ENCODE results near the gene TCAIM. TPM values are rescaled to one million over a fixed set of nuclear protein-coding genes. Genes with fewer than 3 reads are reported as not detected.

The TCAIM gene
- total and polyA plus RNA-seq, 2 of the 4 experiments (the other 2 are of a cell fraction) = 11.0 to 21.5 TPM

- H3K18ac ChIP-seq (ENCODE audit: low read depth, low read length) = no peak overlapping the region
- no peaks in the 10 kb centered on the region for H3K9me3 ChIP-seq (ENCODE audit: control insufficient read depth, insufficient read depth, low read length)
- BruUV-seq (replicated peaks) = no TSS peak
- H2AK9ac ChIP-seq (replicated peaks; ENCODE audit: low read depth, low read length, poor library complexity) = no peak overlapping the region
- no peak overlapping the region for H2BK15ac ChIP-seq (ENCODE audit: low read depth, low read length)
- H4K8ac ChIP-seq (ENCODE audit: low read depth in 2 of 2, low read length in 2 of 2) = no peak overlapping the region
- H4K5ac ChIP-seq (ENCODE audit: low read depth, low read length) = no peak overlapping the region
- intact Hi-C loops (cut with micrococcal nuclease) (no loop called here), in situ Hi-C loops (cut with MboI; ENCODE audit: low sequenced_read_pairs) (no loop called here), dilution Hi-C loops (cut with HindIII; ENCODE audit: low sequenced_read_pairs, unreplicated experiment) (no loop called here)
- no peak overlapping the region for H3K23ac ChIP-seq (ENCODE audit: low read depth, low read length)
- no peak overlapping the region for H3K9ac ChIP-seq (ENCODE audit: low read depth, low read length)
- DNase-seq (no peak), ATAC-seq (ENCODE audit: low read depth) (no peak)
- H2AK5ac ChIP-seq (ENCODE audit: low read depth, low read length) = no peak overlapping the region
- H4K20me1 ChIP-seq (ENCODE audit: insufficient read depth, low read length) = no peaks in the 10 kb centered on the region
- ChIA-PET CTCF (no interaction called here), POLR2A (ENCODE audit: unreplicated experiment) (no interaction called here)
- H2AFZ ChIP-seq (replicated peaks; ENCODE audit: low read length, poor library complexity) = no peak overlapping the region
- TF ChIP-seq NFE2L2 (IDR thresholded peaks at IDR 0.05; ENCODE audit: low read depth, low read length) = no peak
- TF ChIP-seq RFX5 (IDR thresholded peaks at IDR 0.05; ENCODE audit: low read depth, low read length) = no peak
- no peak overlapping the region for H3K56ac ChIP-seq (ENCODE audit: extremely low read depth, insufficient read depth, low read length)
- H3K9me1 ChIP-seq (ENCODE audit: insufficient read depth, low read length) = no peaks in the 10 kb centered on the region; the same call in 1 of the 2 replicates
- no peak overlapping the region for H2BK5ac ChIP-seq (ENCODE audit: low read depth, low read length, poor library complexity, severe bottlenecking)
- H3K4ac ChIP-seq (ENCODE audit: low read depth, low read length) = no peak overlapping the region
- H3K4me1 ChIP-seq (ENCODE audit: control insufficient read depth, insufficient read depth, low read length) = no peaks in the 10 kb centered on the region
- no peak overlapping the region for H2BK120ac ChIP-seq (ENCODE audit: low read depth, low read length)
- H3K4me3 ChIP-seq (ENCODE audit: insufficient read depth, low read depth, low read length) = no peak overlapping the region
- H4K91ac ChIP-seq (ENCODE audit: insufficient read depth, low read depth, low read length) = no peak overlapping the region
- H3K4me2 ChIP-seq (ENCODE audit: low read depth, low read length) = no peak overlapping the region
- no peak overlapping the region for H3K14ac ChIP-seq (replicated peaks; ENCODE audit: low read depth, low read length)
- no peaks in the 10 kb centered on the region for H3K79me1 ChIP-seq (ENCODE audit: low read depth in 1 of 2, low read length in 2 of 2)
- H3K27ac ChIP-seq (ENCODE audit: insufficient read depth, low read length) = no peak overlapping the region
- no CpG with 5 or more reads among the region's 4 CpGs for WGBS, 2 experiments (ENCODE audit: extremely low coverage in 2 of 2, insufficient read length in 1 of 2)
- no peak overlapping the region for H2BK20ac ChIP-seq (ENCODE audit: low read depth, low read length)
- H3K36me3 ChIP-seq (ENCODE audit: control insufficient read depth, insufficient read depth, low read length) = peaks cover 7% of the 10 kb centered on the region
- H3K27me3 ChIP-seq (ENCODE audit: control insufficient read depth, insufficient read depth, low read length) = no peaks in the 10 kb centered on the region
These were observed 60.3 kb downstream of the TCAIM start for GRCh38 chr3:44398853-44399252.
